SIG-M5 (cell line): Measurements from ENCODE around the gene BCL7C.
A peak's percentile ranks its signal among the peaks of the same experiment; 100 is the strongest.

Experiments used
- DNase-seq: peaks from one replicate; lab custom pipeline; 2025; lab: John Stamatoyannopoulos, UW

BCL7C gene

GRCh38 chr16:30922420-30922959 is 28.6 kb upstream of the BCL7C start:
- peak; percentile 93 for DNase-seq

- DNase-seq: no peak
Observed at GRCh38 chr16:30921748-30922419, 28.0 kb upstream of the BCL7C start.

- DNase-seq: no peak
Observed at GRCh38 chr16:30921459-30921747, 27.5 kb upstream of the BCL7C start.

- DNase-seq: no peak
Observed at GRCh38 chr16:30920891-30921290, 27.0 kb upstream of the BCL7C start.

GRCh38 chr16:30918614-30919013 is 24.7 kb upstream of the BCL7C start:
- DNase-seq: no peak

GRCh38 chr16:30914830-30915229 is 21.0 kb upstream of the BCL7C start:
- no peak for DNase-seq

- DNase-seq: no peak
Observed at GRCh38 chr16:30912794-30913412, 19.0 kb upstream of the BCL7C start.

GRCh38 chr16:30910427-30911029 is 16.7 kb upstream of the BCL7C start:
- DNase-seq: no peak

- no peak for DNase-seq
Observed at GRCh38 chr16:30907064-30907463, 13.2 kb upstream of the BCL7C start.

GRCh38 chr16:30904114-30904780 is 10.4 kb upstream of the BCL7C start:
- DNase-seq: no peak

- DNase-seq: peak; percentile 77
Observed at GRCh38 chr16:30903596-30903995, 9.7 kb upstream of the BCL7C start.

GRCh38 chr16:30903002-30903401 is 9.1 kb upstream of the BCL7C start:
- no peak for DNase-seq

- no peak for DNase-seq
Observed at GRCh38 chr16:30902029-30902972, 8.4 kb upstream of the BCL7C start.

- DNase-seq: no peak
Observed at GRCh38 chr16:30901201-30902028, 7.5 kb upstream of the BCL7C start.

- DNase-seq: no peak
Observed at GRCh38 chr16:30900588-30900987, 6.7 kb upstream of the BCL7C start.

- DNase-seq: no peak
Observed at GRCh38 chr16:30899794-30900193, 5.9 kb upstream of the BCL7C start.

GRCh38 chr16:30896889-30897733 is 3.2 kb upstream of the BCL7C start:
- no peak for DNase-seq

GRCh38 chr16:30896261-30896888 is 2.5 kb upstream of the BCL7C start, which contains the start of gene CTF1:
TSS of gene CTF1 (plus strand) at chr16:30896614. CDS start at chr16:30896644, 30 bp downstream.
- DNase-seq: no peak

- no peak for DNase-seq
Observed at GRCh38 chr16:30895627-30896260, 1.9 kb upstream of the BCL7C start.
